Skeletal muscle satellite cell (primary cell): ENCODE measurements around the gene PRDM11.
A peak's percentile ranks its signal among the peaks of the same experiment; 100 is the strongest.

Source experiments
- H3K27me3 ChIP-seq: 2 replicates; pipeline ENCODE4 v1.7.0; 2013; ENCODE audit warnings: low read length; ENCODE audit not compliant: control insufficient read depth, insufficient read depth
- H3K36me3 ChIP-seq: 2 replicates; pipeline ENCODE4 v1.7.0; 2013; ENCODE audit warnings: mild to moderate bottlenecking, control low read depth, low read length; ENCODE audit not compliant: insufficient read depth
- H3K4me1 ChIP-seq: 2 replicates; pipeline ENCODE4 v1.7.0; 2013; ENCODE audit warnings: low read length; ENCODE audit not compliant: control insufficient read depth, insufficient read depth
- H3K4me2 ChIP-seq: 2 replicates; pipeline ENCODE4 v1.7.0; 2013; ENCODE audit warnings: mild to moderate bottlenecking, low read length
- H3K4me3 ChIP-seq: 2 replicates; pipeline ENCODE4 v1.7.0; 2013; ENCODE audit warnings: low read length
- H3K9ac ChIP-seq: 2 replicates; pipeline ENCODE4 v1.7.0; 2013; ENCODE audit warnings: mild to moderate bottlenecking, low read depth, low read length, moderate library complexity
- H3K9me3 ChIP-seq: replicated peaks from 2 replicates; pipeline ENCODE4 v1.7.0; 2013; ENCODE audit warnings: mild to moderate bottlenecking, control low read depth, low read length

Gene PRDM11

DNA sequence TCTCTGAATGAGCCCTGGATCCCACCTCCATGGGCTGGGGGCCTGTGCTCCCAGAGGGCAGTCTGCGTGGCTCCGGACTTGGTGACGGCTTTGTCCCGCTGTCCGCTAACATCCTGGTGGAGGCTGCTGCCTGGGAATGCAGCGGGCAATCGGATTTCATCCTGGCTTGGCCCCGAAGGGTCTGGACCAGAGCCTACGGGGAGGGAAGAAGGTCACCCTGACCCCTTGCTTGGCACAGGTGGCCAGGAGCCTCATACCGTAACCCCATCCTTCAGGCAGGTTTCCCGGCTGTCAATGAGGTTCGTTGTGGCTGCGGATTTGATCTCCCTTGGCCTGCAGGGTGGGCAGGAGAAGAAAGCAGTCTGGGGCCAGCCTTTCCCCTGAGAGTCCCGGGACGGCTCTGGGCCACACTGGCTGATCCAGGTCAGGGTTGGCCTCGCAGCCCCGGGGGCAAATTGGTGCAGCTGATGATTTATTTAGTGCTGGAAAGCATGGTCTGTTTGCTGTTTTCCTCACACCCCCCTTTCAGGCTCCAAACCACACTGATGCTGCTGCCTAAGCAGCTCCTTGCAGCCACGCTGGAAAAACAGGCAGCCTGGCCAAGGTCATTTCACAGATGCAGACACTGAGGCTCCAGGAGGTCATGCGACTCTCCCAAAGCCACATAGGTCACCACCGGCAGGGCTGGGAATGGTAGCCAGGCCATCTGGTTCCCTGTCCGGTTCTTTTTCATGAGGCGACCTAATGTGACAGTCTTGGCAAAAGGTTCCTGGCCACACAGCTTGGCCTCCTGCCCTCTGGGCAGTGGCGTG, 15.0 kb downstream of the PRDM11 start:
- H3K4me1 ChIP-seq, result peaks cover 9% of the 10 kb centered on the region
- H3K27me3 ChIP-seq, result peaks cover 11% of the 10 kb centered on the region
- H3K4me3 ChIP-seq, result no peak overlapping the region
- H3K9me3 ChIP-seq, result no peaks in the 10 kb centered on the region
- no peak overlapping the region for H3K4me2 ChIP-seq
- no peak overlapping the region for H3K9ac ChIP-seq
- no peaks in the 10 kb centered on the region for H3K36me3 ChIP-seq

DNA sequence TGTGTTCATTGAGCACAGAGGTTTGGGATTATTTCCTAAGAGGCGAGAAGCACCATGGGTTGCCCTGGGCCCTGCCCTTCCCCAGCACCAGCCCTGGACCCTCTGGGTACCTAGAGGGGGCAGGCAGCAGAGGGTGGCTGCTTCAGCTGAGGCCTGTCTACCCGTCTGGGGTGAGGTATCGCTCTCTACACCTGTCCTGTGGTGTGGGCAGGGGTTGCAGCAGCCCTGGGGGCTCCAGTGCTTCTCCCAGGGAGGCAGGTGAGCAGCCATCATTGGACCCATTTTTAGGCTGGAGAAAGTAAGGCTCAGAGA, 15.6 kb downstream of the PRDM11 start:
- Histone ChIP-seq H3K4me2 (no peak overlapping the region), H3K4me3 (no peak overlapping the region), H3K4me1 (peaks cover 9% of the 10 kb centered on the region), H3K9me3 (no peaks in the 10 kb centered on the region), H3K36me3 (no peaks in the 10 kb centered on the region), H3K27me3 (peaks cover 12% of the 10 kb centered on the region), H3K9ac (no peak overlapping the region)

DNA sequence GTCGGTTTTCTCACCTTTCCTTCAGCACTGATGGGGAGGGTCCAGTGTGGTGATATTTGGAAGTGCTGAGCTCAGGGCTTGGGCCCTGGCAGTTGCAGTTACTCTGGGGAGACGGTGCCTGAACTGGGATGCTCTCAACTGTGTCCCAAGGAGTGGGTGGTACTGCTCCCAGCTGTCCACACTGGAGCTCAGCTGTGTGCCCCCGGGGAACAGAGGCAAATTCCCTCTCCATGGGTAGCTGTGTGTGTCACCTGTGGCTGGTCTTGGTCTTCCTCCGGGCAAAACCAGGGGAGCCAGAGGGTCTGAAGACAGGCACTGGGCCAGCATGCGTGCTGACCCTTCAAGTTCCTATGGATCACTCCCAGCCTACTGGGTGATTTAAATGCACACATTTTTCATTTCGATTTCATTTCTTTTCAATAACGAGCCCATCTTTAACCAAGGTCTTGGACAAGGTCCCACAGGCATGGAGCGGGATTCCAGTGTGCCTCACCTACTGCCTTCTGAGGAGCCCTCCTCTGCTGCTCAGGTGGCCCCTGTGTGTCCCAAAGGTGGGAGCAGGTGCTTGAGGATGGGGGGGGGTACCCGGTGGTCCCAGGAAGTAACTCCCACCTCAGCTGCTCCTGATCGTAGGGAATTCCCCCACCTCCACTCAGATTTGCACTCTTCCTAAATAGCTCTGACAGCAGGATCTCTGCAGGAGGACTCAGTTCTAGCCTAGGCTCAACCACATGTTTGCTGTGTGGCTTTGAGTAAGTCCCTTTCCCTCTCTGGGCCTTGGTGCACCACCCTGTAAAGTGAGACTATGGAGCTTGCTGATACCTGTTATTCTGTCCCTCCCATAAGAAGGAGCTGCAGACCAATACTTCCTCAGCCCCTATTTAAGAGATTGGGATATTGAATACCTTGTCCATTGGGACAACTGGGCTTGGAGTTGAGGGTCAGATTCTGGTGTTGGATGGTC, 16.8 kb downstream of the PRDM11 start:
- no peak overlapping the region for H3K9ac ChIP-seq
- peaks cover 9% of the 10 kb centered on the region for H3K4me1 ChIP-seq
- H3K36me3 ChIP-seq, result no peaks in the 10 kb centered on the region
- no peak overlapping the region for H3K4me3 ChIP-seq
- H3K4me2 ChIP-seq, result no peak overlapping the region
- no peaks in the 10 kb centered on the region for H3K9me3 ChIP-seq
- peaks cover 15% of the 10 kb centered on the region for H3K27me3 ChIP-seq

DNA sequence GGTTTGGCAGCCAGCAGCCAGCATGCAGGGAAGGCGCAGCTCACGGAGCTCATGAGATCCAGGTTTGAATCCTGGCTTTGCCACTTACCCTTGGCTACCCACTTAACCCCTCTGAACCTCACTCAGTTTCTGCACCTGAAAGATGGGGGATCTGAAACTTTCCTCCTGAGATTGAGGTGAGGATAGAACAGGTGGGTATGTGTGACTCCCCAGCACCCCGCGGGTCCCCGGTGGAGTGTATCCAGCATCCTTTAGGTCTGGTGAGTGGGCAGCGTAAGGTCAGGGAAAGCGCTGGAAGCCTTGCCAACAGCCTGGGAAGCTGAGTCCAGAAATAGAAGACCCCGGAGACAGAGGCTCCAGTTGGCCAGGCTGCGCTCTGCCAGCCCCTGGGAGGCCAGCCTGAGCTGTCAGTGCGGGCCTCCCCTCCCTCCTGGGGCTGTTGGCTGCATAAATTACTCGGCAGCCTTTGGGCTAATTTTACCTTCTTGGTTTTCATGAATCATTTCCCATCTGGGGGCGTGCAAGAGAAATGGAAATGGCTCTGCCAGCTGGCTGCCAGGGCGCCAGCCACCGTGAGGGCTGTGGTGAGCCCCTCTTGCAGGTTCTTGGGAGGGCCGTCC, 17.6 kb downstream of the PRDM11 start:
- Histone ChIP-seq H3K4me3 (no peak overlapping the region), H3K4me2 (peak overlapping the region; percentile 6), H3K27me3 (peaks cover 15% of the 10 kb centered on the region), H3K9me3 (no peaks in the 10 kb centered on the region), H3K9ac (no peak overlapping the region), H3K36me3 (no peaks in the 10 kb centered on the region), H3K4me1 (peaks cover 9% of the 10 kb centered on the region)

DNA sequence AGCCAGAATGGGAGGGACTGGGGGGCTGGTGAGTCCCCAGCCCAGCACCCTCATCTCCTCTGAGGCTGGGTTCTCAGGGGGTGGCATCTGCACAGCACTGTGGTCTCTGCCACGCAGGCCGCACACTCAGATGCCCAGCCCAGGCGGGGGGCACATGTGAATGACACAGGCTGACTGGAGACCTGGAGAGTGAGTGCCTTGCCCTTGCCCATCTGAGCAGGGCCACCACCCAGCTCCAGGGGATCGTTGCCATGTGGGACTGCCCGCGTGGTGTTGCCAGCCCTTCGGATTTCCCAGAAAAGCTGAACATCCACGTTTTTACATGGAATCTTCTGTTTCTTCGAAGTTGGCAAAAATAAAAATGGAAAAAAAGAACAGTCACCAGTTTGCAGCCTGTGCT, 18.9 kb downstream of the PRDM11 start:
- H3K9me3 ChIP-seq, result no peaks in the 10 kb centered on the region
- no peak overlapping the region for H3K4me3 ChIP-seq
- peaks cover 9% of the 10 kb centered on the region for H3K4me1 ChIP-seq
- H3K27me3 ChIP-seq, result peaks cover 15% of the 10 kb centered on the region
- no peaks in the 10 kb centered on the region for H3K36me3 ChIP-seq
- H3K9ac ChIP-seq, result no peak overlapping the region
- H3K4me2 ChIP-seq, result no peak overlapping the region

DNA sequence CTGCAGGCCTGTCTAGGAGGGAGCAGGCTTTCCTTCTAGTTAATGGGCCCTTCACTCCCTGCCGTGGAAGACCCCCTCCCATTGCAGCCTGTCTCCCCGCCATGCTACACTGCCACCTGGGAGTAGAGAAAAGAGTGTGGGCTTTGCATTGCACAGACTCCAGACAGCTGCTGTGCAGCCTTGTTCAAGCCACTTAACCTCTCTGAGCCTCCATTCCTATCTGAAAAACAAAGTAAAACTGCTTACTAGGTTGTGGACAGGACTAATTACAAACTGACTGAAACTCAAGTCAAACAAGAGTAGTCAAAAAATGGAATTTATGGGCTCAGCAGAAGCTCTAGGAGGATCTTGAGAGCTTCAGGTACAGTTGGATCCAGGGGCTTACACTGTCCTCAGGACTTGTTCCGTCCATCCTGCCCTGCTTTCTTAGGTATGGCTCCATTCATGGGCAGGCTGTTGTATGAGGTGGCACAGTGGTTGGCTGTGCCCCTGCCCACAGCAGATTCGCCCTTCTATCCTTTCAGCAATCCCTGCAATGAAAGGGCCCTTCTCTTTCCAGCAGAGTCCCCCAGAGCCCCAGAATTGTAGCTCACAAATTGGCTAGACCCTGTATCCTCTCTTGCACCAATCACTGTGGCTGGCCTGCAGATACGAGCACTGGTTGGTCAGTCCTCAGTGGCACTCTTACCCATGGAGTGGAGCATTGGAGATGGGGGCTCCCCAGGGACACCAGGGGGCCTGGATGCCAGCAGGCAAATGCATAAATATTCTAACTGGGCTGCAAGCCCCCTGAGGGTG, 19.6 kb downstream of the PRDM11 start:
- Histone ChIP-seq H3K27me3 (peaks cover 11% of the 10 kb centered on the region), H3K4me3 (no peak overlapping the region), H3K9ac (no peak overlapping the region), H3K36me3 (no peaks in the 10 kb centered on the region), H3K4me2 (no peak overlapping the region), H3K9me3 (no peaks in the 10 kb centered on the region), H3K4me1 (peaks cover 9% of the 10 kb centered on the region)

DNA sequence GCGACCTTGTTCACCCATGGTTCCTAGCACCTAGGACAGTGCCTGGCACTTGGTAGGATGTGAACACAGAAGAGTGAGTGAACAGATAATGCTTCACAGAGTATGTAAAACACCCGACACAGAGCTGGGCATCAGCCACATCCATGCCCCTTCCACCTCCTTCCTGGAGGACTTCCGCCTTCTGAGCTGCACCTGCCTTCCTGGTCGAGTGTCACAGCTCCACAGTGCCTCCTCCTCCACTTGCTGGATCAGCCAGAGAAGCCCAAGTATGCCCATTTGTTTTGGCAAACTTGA, 20.1 kb downstream of the PRDM11 start:
- H3K4me2 ChIP-seq, result no peak overlapping the region
- no peaks in the 10 kb centered on the region for H3K9me3 ChIP-seq
- no peak overlapping the region for H3K9ac ChIP-seq
- peaks cover 9% of the 10 kb centered on the region for H3K4me1 ChIP-seq
- H3K4me3 ChIP-seq, result no peak overlapping the region
- peaks cover 9% of the 10 kb centered on the region for H3K27me3 ChIP-seq
- no peaks in the 10 kb centered on the region for H3K36me3 ChIP-seq

DNA sequence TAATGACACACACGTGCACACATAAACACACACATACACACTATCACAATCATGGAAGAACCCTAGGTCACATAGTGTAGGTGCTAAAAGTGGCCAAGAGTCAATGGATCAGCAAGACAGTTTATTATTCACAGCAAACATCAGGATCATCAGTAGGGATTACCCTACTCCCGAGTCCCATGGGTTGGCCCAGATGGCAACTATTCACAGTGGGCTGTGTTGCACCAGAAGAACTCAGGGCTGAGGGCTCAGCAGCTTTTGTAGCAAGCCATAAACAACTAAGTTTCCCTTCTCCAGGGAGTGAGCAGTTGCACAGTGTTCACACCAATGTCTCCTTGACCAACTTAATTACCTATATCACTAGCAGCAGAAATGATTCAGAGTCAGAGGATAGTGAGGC, 20.8 kb downstream of the PRDM11 start:
- Histone ChIP-seq H3K9me3 (no peaks in the 10 kb centered on the region), H3K4me3 (no peak overlapping the region), H3K9ac (no peak overlapping the region), H3K27me3 (peaks cover 10% of the 10 kb centered on the region), H3K36me3 (no peaks in the 10 kb centered on the region), H3K4me2 (no peak overlapping the region), H3K4me1 (peaks cover 9% of the 10 kb centered on the region)

DNA sequence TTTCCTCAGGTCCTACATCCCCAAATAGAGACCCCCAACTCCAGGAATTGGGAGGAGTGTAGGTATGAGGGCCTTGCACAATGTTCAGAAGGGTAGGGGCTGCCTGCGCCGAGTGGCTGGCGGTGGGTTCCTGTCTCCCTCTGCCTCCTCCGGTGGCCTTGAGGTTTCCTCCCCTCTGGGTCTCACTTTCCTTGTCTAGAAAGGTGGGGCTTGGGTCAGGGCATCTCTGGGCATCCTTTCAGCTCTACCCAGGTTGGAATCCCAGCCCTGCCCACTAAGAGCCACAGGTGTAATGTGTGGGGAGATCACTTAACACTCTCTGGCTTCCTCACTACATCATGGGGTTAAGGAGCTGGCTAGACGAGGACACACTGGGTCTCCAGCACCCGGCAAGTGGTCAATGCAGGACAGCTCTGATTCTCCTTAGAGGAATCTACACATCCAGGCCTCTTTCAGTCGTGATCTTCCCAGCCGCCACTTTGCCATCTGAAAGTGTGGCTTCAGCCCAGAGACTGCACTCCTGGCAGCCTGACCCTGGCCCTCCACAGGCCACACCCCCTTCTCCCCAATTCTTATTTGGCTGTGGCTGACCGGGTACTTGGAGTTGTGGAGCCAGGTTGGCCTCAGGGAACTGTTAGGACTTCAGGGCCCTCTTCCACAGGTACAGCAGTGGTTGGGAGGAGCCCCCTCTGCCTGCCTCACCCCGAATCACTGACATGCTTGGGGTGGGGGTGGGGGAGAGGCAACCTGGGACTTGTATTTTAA, 22.1 kb downstream of the PRDM11 start:
- Histone ChIP-seq H3K27me3 (peaks cover 10% of the 10 kb centered on the region), H3K4me3 (no peak overlapping the region), H3K36me3 (no peaks in the 10 kb centered on the region), H3K9ac (no peak overlapping the region), H3K4me2 (no peak overlapping the region), H3K4me1 (peaks cover 9% of the 10 kb centered on the region), H3K9me3 (no peaks in the 10 kb centered on the region)

DNA sequence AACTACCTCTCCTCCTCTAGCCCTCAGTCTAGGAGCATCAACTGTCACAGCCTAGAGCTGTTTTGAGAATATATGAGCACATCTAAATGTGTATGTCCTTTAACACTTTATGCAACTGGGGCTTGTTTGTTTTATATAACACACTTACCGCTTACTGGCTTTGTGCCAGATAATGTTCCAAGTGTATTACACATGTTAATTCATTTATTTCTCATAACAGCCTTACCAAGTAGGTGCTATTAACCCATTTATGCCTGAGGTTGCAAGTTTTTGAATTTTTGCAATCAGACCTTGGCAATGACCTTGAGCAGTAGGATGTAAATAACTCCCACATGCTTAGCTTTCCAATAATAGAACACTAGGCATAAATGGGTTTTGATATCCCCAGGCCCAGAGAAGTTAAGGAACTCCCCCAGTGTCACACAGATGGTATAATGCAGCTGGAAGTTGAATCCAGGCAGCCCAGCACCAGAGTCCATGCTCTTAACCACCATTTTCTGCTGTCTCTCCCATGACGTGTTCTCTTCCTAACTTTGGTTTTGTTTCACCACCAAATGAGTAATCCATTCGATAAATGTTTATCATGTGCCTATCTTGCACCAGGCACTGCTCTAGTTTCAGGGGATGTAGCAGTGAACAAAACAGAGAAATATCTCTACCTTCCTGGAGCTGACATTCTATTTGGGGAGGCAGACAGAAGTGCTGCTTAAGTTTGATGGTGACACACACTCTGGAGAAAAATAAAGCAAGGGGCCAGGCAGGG, 23.1 kb downstream of the PRDM11 start:
- H3K36me3 ChIP-seq, result no peaks in the 10 kb centered on the region
- no peak overlapping the region for H3K9ac ChIP-seq
- no peak overlapping the region for H3K4me2 ChIP-seq
- peaks cover 10% of the 10 kb centered on the region for H3K27me3 ChIP-seq
- H3K4me1 ChIP-seq, result peaks cover 2% of the 10 kb centered on the region
- no peak overlapping the region for H3K4me3 ChIP-seq
- H3K9me3 ChIP-seq, result no peaks in the 10 kb centered on the region
